A549 (cell line): ENCODE measurements around the gene CDCA7L.

ENCODE experiments used
- HDAC2 ChIP-seq: fragments of 200-600 bp; sonication (generic); IDR thresholded peaks from 2 replicates; pipeline ENCODE4 v1.6.1; 2016
- POLR2A ChIP-seq: IDR thresholded peaks from 2 replicates; pipeline ENCODE4 v1.6.1; 2012; ENCODE audit warnings: mild to moderate bottlenecking, low read length
- TF ChIP-seq, protein P1 (sequence below): fragments of >200 bp; sonication (Bioruptor Twin); formaldehyde crosslinking; IDR thresholded peaks from 3 replicates; pipeline ENCODE4 v1.5.1; 2016

GRCh38 chr7:21912305-21912704 lies 33.4 kb downstream of the CDCA7L start:
- TF ChIP-seq HDAC2 (no peak), POLR2A (no peak)
- TF ChIP-seq, protein P1, sequence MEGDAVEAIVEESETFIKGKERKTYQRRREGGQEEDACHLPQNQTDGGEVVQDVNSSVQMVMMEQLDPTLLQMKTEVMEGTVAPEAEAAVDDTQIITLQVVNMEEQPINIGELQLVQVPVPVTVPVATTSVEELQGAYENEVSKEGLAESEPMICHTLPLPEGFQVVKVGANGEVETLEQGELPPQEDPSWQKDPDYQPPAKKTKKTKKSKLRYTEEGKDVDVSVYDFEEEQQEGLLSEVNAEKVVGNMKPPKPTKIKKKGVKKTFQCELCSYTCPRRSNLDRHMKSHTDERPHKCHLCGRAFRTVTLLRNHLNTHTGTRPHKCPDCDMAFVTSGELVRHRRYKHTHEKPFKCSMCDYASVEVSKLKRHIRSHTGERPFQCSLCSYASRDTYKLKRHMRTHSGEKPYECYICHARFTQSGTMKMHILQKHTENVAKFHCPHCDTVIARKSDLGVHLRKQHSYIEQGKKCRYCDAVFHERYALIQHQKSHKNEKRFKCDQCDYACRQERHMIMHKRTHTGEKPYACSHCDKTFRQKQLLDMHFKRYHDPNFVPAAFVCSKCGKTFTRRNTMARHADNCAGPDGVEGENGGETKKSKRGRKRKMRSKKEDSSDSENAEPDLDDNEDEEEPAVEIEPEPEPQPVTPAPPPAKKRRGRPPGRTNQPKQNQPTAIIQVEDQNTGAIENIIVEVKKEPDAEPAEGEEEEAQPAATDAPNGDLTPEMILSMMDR = no peak
